ENCODE data around the gene TSPAN4. TPM values are rescaled to one million over a fixed set of nuclear protein-coding genes. Genes with fewer than 3 reads are reported as not detected.

The TSPAN4 gene
- total RNA-seq, 1 experiment from 2014 or later: 199 TPM

DNA sequence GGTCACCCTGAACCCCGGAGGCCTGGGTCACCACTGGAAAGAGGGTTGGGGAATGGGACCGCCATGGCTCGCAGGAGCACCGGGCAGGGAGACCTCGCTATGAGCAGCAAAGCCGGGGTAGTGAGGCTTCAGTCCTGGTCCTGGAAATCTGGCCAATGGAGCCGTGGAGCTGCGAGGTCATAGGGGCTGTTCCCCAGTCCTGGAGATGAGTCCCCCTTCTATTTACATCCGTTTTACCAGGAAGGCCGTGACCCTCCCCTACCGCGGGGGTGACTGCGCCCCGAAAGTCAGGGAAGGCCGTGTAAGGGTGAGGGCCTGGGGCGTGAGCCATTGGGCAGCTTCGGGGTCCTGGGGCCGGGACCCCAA lies 38.1 kb upstream of the TSPAN4 start:
- no peak for DNase-seq (ENCODE audit: low read depth)

DNA sequence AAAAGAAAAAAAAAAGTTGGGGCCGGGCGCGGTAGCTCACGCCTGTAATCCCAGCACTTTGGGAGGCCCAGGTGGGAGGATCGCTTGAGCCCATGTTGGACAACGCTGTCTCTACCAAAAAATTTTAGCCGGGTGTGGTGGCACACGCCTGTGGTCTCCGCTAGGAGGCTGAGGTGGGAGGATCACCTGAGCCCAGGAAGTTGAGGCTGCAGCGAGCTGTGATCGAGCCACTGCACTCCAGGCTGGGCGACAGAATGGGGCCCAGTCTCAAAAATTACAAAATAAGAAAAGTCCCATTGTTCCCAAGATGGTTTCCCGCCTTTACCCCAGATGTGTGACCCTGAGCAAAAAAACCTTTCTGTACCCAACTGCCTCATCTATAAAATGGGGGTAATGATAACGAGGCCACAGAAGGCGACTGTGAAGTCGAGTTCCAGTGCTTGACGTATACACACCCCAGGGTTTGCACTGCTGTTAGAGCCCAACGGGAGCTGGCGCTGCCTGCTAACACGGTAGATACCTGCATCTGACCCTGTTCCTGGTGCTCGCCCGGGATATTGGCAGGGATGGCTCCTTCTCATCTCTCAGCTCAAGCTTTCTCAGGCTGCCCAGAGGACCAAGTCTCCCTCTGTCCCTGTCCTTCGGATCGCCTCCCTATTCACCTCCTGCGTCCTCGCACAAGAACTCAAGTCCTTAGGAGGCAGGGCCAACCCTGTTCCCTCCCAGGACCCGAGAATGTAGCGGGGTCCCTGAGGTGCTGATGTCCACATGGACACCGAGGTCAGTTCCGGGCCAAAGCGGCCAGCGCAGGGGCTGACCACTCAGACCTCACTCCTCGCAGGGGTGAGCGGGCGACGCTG lies 34.0 kb upstream of the TSPAN4 start:
- DNase-seq (ENCODE audit: low read depth): peak; percentile 85

DNA sequence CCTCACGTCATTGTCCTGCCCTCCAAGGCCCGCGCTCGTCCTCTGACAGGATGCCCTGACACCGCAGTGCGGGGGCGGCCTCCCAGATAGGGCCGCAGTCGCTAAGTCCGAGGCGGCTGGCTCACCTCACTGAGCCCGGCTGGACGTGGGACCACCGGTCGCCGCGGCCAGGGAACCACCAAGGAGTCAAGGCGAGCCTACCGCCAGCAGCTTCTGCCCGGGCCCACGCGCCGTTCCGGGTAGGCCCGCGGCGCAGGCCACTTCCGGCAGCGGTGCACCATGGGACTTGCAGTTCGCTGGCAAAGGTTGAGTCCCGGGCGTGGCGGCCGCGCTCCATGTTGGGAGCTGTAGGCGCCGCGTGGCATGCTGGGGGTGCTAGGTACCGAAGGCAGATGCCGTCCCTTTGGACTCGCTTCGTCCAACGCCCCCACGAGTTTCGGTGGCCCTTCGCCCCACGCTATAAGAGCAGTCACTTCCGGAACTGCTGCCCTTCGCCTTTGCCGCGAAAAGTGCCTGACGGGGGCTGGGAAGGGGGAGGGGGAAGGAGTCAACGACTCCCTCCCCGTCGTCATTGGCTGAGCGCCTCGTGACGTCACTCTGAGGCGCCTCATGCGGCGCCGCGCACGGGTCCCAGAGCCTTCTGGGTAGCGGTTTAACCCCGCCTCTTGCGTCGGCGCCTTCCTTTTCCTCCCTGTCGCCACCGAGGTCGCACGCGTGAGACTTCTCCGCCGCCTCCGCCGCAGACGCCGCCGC lies 33.2 kb upstream of the TSPAN4 start, which contains the start of gene RPLP2:
Gene RPLP2, plus strand, starts transcription at position 681 of the 753 bp plus-strand sequence. CDS start 268 bp downstream, outside the sequence.
- peak; percentile 96 for DNase-seq (ENCODE audit: low read depth)

DNA sequence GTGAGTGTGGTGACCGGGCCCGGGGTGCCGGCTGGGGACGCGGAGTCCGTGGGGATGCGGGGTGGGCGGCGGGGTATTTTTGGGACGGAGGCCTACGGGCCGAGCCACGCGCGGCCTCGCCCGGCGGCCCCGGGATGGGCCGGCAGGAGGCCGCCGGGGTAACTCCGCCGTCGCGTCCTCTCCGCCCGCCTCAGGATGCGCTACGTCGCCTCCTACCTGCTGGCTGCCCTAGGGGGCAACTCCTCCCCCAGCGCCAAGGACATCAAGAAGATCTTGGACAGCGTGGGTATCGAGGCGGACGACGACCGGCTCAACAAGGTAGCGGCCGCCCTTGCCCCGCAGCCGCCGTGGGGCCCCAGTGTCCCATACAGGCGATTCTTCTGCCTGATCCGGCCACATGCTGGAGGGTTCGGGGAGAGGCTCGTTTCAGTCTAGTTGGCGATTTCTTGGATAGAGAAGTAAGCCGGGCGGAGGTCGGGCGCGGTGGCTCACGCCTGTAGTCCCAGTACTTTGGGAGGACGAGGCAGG lies 32.5 kb upstream of the TSPAN4 start:
- no peak for DNase-seq (ENCODE audit: low read depth)

DNA sequence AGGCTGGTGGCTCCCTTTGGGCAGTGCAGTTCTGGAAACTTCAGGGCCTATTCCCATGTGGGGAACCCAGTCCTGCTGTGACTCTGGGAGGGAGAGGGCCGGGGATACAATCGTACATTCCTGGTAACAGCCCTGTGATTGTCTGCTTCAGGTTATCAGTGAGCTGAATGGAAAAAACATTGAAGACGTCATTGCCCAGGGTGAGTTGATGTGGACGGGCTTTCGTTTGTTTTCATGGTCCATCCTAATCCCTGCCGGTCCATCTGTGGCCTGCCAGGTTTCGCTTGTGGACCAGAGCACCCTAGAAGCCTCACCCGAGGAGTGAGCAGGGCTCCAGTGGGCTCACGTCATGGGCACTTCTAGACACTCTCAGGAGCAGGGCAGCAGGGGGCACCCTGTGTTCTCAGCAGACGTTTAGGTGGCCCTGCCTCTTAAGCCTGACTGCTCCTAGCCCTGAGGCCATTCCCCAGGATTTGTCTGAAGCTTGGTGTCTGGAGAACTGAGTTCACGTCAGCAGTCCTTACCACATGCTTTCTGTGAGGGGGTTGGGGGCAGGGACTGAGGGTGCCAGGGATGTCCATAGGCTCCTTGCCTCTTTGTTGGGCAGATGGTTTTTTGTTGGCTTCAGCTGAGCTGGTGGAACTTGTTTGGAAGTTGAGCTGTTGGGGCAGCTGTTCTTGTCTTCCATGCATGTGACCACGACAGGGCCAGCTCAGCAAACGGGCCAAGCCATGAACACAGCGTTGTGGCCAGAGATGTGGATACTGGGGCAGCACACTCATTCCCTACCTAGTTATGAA lies 31.0 kb upstream of the TSPAN4 start:
- DNase-seq (ENCODE audit: low read depth): peak; percentile 68

DNA sequence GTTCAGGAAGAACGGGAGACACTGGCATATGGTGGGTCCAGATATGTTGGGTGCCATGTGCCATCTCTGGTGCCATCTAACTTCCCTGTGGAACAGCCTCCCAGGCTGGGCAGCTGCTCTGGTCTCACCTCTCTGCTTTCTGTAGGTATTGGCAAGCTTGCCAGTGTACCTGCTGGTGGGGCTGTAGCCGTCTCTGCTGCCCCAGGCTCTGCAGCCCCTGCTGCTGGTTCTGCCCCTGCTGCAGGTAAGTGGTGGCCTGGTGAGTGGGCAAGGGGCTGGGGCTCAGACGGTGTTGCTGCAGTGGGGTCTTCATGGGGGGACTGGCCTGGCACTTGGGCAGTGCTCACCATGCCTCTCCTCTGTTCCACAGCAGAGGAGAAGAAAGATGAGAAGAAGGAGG lies 30.3 kb upstream of the TSPAN4 start:
- DNase-seq (ENCODE audit: low read depth): no peak

DNA sequence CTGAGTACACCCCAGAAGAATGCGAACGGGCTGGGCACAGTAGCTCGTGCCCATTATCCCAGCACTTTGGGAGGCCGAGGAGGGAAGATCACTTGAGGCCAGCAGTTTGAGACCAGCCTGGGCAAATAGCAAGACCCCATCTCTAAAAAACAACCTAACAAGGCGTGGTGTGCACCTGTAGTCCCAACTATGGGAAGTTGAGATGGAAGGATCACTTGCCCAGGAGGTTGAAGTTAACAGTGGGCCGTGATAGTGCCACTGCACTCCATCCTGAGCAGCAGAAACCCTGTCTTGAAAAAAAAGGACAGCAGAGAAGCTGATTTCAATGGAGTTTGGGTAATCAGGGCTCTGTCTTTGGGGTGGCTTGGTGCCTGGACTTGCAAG lies 29.6 kb upstream of the TSPAN4 start:
- no peak for DNase-seq (ENCODE audit: low read depth)

DNA sequence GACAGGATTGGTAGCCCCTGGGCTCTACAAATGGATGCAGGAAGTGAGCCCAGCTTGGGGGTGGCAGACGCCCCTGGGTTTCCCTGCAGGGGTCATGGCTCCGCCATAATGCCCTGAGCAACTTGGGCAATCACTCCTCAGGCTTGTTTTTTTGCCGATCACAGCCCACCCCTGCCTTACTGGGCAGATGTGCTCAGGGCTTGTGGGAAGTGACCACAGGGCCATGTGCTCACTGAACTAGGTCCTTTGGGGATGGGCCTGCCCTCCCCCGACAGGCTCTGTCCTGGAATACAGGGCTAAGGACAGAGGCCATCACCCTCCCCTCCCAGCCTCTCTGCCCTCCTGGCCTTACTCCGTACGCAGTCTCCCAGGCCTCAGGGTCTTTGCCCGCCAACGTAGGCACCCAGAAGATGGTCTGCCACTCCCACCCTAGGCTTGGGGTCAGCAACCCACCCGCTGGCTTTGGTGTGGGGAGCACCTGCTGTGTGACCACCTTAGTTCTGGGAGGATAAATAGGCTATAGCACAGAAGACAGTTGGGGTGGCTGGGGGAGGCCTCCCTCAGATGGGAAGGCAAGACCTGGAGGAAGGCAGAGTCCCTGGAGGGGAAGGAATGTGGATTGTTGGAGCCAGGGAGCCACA lies 29.1 kb upstream of the TSPAN4 start:
- DNase-seq (ENCODE audit: low read depth): no peak

DNA sequence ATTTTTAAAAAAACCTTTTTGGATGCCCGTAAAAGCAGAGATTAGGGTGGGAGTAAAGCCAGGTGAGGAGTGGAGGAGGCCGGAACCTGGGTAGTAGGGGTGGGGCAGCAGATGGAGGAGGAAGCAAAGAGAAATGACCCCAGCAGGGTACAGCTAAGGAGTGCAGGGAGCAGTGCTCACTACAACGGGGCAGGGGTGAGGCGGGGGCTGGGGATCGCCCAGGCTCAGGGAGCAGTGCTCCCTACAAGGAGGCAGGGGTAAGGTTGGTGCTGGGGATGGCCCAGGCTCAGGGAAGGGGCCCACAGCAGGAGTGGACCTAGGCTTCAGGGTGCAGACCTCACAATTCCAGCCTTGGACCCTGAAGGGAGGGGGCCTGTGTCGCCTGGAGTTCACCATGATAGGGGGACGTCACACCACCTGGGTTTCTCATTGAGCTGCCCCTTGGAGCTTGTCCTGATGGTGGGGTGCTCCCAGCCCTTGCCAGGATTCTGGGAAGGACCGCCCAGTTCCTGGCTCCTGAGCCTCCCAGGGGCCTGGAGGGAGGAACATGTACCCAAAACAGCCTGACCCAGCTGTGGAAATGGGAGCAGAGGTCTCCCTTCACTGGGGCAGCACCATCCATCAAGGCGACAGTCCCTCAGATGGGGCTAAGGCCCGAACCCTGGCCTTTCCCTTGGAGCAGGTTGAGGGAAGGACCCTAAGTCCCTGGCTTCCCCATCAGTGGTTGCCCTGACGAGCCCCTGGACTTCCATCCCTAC lies 26.8 kb upstream of the TSPAN4 start:
- DNase-seq (ENCODE audit: low read depth): no peak

DNA sequence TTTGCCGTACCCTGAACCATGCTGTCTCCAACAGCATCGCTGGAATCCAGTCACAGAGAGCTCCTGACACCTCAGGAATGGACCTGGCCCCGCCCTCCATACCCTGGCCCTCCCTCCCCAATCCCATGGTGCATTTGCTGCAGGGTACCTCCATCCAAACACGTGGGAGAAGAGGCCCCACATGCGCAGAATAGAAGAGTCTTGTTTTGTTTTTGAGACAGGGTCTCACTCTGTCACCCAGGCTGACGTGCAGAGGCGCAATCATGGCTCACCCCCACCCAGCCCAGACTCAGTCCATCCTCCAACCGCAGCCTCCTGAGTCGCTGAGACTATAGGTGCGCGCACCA lies 26.2 kb upstream of the TSPAN4 start:
- DNase-seq (ENCODE audit: low read depth): no peak

DNA sequence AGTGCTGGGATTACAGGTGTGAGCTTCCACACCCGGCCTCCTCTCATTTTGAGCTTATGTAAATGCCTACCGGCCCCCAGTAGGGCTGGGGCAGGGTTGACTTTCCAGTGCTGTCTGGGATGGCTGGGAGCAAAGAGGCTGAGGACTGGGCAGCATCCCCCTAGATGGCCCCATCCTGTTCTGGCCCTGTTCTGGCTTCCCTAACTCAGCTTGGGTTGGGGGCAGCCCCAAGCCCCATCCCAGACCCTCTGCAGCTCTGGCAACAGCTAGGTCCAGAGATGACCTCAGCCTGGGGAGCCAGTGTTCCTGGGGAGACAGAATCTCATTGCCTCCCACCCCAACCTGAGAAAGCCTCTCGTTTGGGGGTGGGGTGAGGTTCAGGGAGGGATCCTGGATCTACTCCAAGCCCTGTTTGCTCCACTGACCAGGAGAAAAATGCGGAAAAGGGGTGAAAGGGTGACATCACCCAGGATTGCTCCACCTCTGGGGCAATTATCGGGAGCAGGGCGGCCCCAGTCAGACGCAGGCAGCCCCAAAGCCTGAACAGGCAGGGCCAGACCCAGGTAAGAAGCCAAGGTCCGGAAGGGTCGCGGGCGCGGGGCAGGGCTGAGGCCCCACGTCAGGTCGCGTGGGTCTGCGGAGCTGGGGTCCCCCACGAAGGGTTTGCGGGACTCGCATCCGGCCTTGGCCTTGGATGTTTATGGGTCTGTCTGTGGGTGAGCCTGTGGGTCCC lies 24.1 kb upstream of the TSPAN4 start, which contains the start of gene PNPLA2:
Gene PNPLA2, plus strand, starts transcription at position 519 of the 733 bp plus-strand sequence. CDS start 805 bp downstream, outside the sequence.
- no peak for DNase-seq (ENCODE audit: low read depth)

DNA sequence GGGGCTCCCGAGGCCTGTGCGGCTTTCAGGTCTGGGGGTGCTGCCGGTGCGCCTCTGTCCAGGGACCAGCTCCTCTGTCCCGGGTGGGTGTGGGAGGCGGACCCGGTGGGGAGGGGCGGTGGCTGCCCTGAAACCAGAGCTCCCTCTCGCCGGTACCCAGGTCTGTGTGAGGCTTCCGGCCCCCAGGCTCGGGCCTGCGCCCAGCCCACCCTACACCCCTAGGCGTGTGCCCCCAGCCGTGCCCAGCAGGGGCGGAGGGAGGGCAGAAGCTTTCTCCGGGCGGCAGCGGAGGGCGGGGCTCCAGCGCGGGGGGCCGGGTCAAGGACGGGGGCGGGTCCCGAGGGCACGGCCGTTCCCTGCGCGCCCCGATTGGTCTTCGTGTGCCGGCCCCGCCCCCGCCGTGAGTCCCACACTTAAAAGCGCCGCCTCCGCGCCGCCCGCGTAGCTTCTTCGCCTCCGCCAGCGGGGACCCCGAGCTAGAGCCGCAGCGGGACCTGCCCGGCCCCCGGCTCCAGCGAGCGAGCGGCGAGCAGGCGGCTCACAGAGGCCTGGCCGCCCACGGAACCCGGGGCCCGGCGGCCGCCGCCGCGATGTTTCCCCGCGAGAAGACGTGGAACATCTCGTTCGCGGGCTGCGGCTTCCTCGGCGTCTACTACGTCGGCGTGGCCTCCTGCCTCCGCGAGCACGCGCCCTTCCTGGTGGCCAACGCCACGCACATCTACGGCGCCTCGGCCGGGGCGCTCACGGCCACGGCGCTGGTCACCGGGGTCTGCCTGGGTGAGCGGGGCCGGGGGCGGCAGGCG lies 23.3 kb upstream of the TSPAN4 start:
- peak; percentile 79 for DNase-seq (ENCODE audit: low read depth)

DNA sequence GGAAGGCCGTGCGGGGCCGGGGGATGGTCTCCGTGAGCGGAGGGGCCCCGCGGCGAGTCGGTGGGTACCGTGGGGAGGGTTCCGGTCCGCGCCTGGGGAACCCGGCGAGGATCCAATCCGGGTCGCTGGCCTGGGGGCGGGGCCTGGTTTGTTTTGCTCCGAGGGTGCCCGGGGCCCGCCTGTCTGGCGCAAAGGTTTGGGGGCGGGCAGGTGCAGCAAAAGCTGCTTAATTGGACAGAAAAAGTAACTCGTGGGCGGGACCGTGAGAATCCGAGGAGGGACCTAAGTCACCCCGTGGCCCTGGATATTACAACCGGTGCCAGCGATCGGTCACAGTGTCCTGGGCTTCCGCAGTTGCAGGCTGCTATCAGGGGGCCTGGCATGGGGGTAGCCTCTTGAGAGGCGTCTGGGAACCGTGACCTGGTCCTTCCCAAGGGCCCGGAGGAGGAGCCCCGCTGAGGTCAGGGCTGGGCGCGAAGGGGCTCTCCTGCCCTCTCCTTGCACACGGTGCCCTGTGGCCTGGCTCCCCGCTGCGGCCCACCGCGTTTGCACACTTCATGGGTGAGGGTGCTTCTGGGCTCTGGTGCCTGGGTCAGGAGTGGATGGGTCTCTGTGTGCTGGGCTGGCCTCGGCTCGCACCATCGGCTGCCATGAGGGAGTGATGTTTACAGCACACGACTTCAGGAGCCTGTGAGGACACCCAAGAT lies 22.6 kb upstream of the TSPAN4 start:
- DNase-seq (ENCODE audit: low read depth): peak; percentile 81

DNA sequence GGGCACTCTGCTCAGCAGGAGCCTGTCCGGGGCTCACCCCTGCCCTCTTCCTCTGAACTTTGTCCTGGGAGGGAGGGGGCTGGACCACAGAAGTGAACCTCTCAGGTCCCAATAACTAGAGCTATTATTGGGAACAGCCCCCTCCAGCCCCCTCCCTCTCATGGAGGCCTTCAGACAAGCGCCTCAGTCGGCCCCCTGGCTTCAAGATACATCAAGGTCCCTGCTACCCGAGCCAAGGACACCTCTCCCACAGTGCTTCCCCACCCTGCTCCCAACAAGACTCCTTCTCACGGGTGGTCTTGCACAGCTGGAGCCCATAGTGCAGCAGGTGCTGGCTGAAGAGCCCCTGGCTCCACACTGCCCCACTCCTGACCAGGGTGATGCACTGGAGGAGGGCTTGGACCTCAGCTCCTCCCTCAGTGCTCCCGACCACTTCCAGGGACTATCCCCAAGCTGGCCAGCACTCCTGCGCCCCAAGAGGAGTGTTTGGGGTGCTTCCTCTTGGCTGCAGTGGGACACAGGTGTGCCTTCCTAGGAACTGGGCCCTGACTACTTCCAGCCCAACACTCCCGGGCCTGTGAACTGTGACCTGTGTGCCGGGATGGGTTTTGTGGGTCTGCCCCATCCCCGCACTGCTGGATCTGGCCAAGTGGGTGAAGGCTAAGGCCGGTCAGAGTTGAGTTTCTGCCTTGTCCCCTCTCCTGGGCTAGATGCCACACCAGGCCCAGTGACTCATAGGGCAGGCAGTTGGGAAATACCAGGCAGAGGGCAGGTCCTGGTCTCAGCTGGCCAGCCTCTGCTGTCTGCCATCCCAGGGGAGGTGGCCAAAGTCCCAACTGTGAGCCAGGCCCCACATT lies 21.8 kb upstream of the TSPAN4 start:
- peak; percentile 91 for DNase-seq (ENCODE audit: low read depth)

DNA sequence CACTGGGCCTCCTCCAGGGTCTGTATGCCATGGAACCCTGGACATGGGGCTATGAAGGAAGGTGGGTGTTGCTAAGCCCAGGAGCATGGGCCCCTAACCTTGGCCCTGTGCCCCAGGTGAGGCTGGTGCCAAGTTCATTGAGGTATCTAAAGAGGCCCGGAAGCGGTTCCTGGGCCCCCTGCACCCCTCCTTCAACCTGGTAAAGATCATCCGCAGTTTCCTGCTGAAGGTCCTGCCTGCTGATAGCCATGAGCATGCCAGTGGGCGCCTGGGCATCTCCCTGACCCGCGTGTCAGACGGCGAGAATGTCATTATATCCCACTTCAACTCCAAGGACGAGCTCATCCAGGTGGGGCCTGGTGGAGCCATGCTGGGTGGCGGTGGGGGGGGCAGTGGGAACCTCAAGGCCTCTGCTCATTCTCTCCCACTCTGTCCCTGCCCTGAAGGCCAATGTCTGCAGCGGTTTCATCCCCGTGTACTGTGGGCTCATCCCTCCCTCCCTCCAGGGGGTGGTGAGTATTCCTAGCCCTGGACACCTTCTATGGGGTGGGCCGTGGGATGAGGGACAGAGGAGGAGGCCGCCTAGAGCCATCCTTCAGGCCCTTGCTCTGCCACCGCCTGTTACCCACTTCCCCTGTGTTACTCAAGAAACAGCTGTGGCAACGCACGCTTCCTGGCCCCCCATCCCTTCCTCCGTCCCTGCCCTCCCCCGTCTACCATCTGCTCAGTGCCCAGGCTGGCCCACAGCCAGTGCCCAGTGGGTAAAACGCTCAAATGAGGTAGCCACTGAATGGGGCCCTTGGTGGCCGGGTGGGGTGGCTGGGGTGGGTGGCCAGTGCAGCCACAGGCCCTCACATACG lies 20.9 kb upstream of the TSPAN4 start:
- DNase-seq (ENCODE audit: low read depth): peak; percentile 85

Data from LHCN-M2 (cell line).